Common myeloid progenitor, CD34-positive (primary cell): ENCODE data around the gene FKBP5.
A peak's percentile ranks its signal among the peaks of the same experiment; 100 is the strongest.
"Not testable (repeated sequence)": the region's sequence is repeated elsewhere in the genome, so short reads cannot be mapped to it uniquely, and the experiment has no call there.

Experiments
- CTCF ChIA-PET: fragments of 350-600 bp; sonication (Branson Sonifier 250); formaldehyde crosslinking; loops from one replicate; lab custom pipeline; 2021; ENCODE audit warnings: antibody characterized with exemption; lab: Charles Lee
- POLR2A ChIA-PET: fragments of 350-600 bp; sonication (Branson Sonifier 250); formaldehyde crosslinking; loops from one replicate; lab custom pipeline; 2021; ENCODE audit warnings: antibody characterized with exemption; lab: Charles Lee
- DNase-seq, 3 donors: peaks; one replicate each; pipeline versions ENCODE4 v3.0.0 to v3.0.0-alpha.2; 2013
- H3K27ac ChIP-seq, 2 experiments: 1 replicate in 1 of 2; 2 replicates in 1 of 2; pipeline ENCODE4 v1.7.0; 2013; ENCODE audit warnings: inconsistent platforms in 2 of 2, low read length in 2 of 2, mild to moderate bottlenecking in 2 of 2, low read depth in 1 of 2, moderate library complexity in 1 of 2; ENCODE audit not compliant: severe bottlenecking in 2 of 2, insufficient read depth in 1 of 2, poor library complexity in 1 of 2
- H3K27me3 ChIP-seq, 5 experiments: replicated peaks in 2 of 5; 1 replicate in 3 of 5; 2 replicates in 2 of 5; pipeline versions ENCODE4 v1.6.1 to v1.7.0; 2013; ENCODE audit warnings: low read length in 4 of 5, mild to moderate bottlenecking in 2 of 5, moderate library complexity in 2 of 5, inconsistent platforms in 1 of 5; ENCODE audit not compliant: insufficient read depth in 5 of 5, control insufficient read depth in 4 of 5
- H3K36me3 ChIP-seq, 4 experiments: 1 replicate in 2 of 4; 2 replicates in 2 of 4; pipeline versions ENCODE4 v1.6.1 to v1.7.0; 2013; ENCODE audit warnings: low read length in 3 of 4, control low read depth in 1 of 4, mild to moderate bottlenecking in 1 of 4; ENCODE audit not compliant: control insufficient read depth in 4 of 4, insufficient read depth in 4 of 4
- H3K4me1 ChIP-seq, 4 experiments: 1 replicate in 3 of 4; 2 replicates in 1 of 4; pipeline versions ENCODE4 v1.6.1 to v1.7.1; 2013; ENCODE audit warnings: low read length in 3 of 4, mild to moderate bottlenecking in 3 of 4, control low read depth in 1 of 4, inconsistent platforms in 1 of 4, moderate library complexity in 1 of 4; ENCODE audit not compliant: control insufficient read depth in 4 of 4, insufficient read depth in 4 of 4; ENCODE audit errors: control extremely low read depth in 1 of 4
- H3K4me3 ChIP-seq, 7 experiments: 1 replicate in 4 of 7; 2 replicates in 3 of 7; pipeline versions ENCODE4 v1.5.1 to v1.7.0; 2013; ENCODE audit warnings: mild to moderate bottlenecking in 7 of 7, low read length in 6 of 7, moderate library complexity in 6 of 7, inconsistent platforms in 2 of 7, low read depth in 2 of 7, control low read depth in 1 of 7; ENCODE audit not compliant: insufficient read depth in 4 of 7, control insufficient read depth in 1 of 7; ENCODE audit errors: extremely low read depth in 1 of 7
- H3K9me3 ChIP-seq, 5 experiments: 1 replicate in 4 of 5; 2 replicates in 1 of 5; pipeline versions ENCODE4 v1.6.1 to v1.7.1; 2013; ENCODE audit warnings: low read length in 4 of 5, mild to moderate bottlenecking in 2 of 5, inconsistent platforms in 1 of 5, low read depth in 1 of 5, moderate library complexity in 1 of 5; ENCODE audit not compliant: control insufficient read depth in 4 of 5, insufficient read depth in 2 of 5; ENCODE audit errors: control extremely low read depth in 1 of 5
- WGBS: methylation state at CpG from one replicate; pipeline ENCODE4 v1.1.5; 2013; ENCODE audit not compliant: insufficient coverage; 5-methylcytosine and 5-hydroxymethylcytosine counted together

Gene FKBP5

GRCh38 chr6:35675871-35676459, 12.8 kb downstream of the FKBP5 start:
- ChIA-PET POLR2A (no interaction called here), CTCF (interaction anchor here (0.9 to 3.3 kb wide), 5 partner anchors 9 to 34 kb away, joined by 3 to 21 read pairs (median 3); no protein-coding TSS in a partner anchor)
- DNase-seq = no peak
- no peak overlapping the region for H3K4me3 ChIP-seq
- H3K36me3 ChIP-seq = peaks cover 0 to 10% (median 5%) of the 10 kb centered on the region in 4 experiments
- H3K4me1 ChIP-seq = peaks cover 0 to 21% (median 12%) of the 10 kb centered on the region in 4 experiments
- H3K27me3 ChIP-seq = no peaks in the 10 kb centered on the region
- H3K9me3 ChIP-seq = no peaks in the 10 kb centered on the region
- H3K27ac ChIP-seq = no peak overlapping the region
- WGBS = 90% methylated on average over 4 of the region's 4 CpGs

GRCh38 chr6:35674594-35674993, 14.1 kb downstream of the FKBP5 start:
- DNase-seq = no peak
- ChIA-PET POLR2A (no interaction called here), CTCF (interaction anchor here (1.3 to 3.3 kb wide), 6 partner anchors 10 to 90 kb away, joined by 3 to 21 read pairs (median 6); no protein-coding TSS in a partner anchor)
- Histone ChIP-seq H3K9me3 (no peaks in the 10 kb centered on the region), H3K4me3 (no peak overlapping the region), H3K4me1 (peaks cover 3 to 26% (median 11%) of the 10 kb centered on the region in 4 experiments), H3K36me3 (peaks cover 0 to 10% (median 5%) of the 10 kb centered on the region in 4 experiments), H3K27me3 (no peaks in the 10 kb centered on the region), H3K27ac (no peak overlapping the region)
- 98% methylated on average over 3 of the region's 3 CpGs for WGBS

DNA sequence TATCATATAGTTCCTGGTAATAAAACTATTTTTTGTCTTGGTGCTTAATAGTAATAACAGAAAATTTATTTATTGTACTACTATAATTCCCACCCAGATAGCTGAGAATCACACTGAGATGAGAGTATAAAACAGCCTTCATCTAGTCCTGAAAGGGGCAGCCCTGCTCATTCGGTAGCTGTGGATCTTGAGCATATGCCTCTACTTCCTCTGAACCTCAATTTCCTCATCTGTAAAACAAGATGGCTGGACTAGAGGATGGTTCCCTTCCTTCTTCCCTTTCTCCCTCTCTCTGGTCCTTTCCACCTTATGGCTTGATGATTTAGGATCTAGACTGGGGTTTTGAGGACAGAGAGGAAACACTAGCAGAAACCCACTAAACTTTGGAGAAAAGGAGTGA, 15.0 kb downstream of the FKBP5 start:
- no peak for DNase-seq

GRCh38 chr6:35673284-35673666, 15.4 kb downstream of the FKBP5 start:
- CTCF ChIA-PET = interaction anchor here (1.7 to 3.3 kb wide), 5 partner anchors 10 to 89 kb away, joined by 3 to 21 read pairs (median 7); no protein-coding TSS in a partner anchor
- 100% methylated on average over 1 of the region's 2 CpGs for WGBS
- POLR2A ChIA-PET, H3K36me3 ChIP-seq, H3K27me3 ChIP-seq, DNase-seq, H3K9me3 ChIP-seq, H3K4me3 ChIP-seq, H3K27ac ChIP-seq: not testable (repeated sequence)
- peaks cover 7 to 36% (median 20%) of the 10 kb centered on the region in 4 experiments for H3K4me1 ChIP-seq

More for the DNA sequence above, 15.0 kb downstream of the FKBP5 start:
- Histone ChIP-seq H3K4me1 (peaks cover 6 to 35% (median 18%) of the 10 kb centered on the region in 4 experiments), H3K4me3 (no peak overlapping the region), H3K27ac (no peak overlapping the region), H3K27me3 (no peaks in the 10 kb centered on the region), H3K36me3 (peaks cover 0 to 6% (median 2%) of the 10 kb centered on the region in 4 experiments), H3K9me3 (no peaks in the 10 kb centered on the region)
- 38% methylated on average over 1 of the region's 1 CpG for WGBS
- POLR2A ChIA-PET = no interaction called here
- CTCF ChIA-PET = interaction anchor here (0.6 to 3.3 kb wide), 6 partner anchors 10 to 463 kb away, joined by 3 to 21 read pairs (median 6); no protein-coding TSS in a partner anchor

GRCh38 chr6:35670453-35670852, 18.3 kb downstream of the FKBP5 start:
- H3K36me3 ChIP-seq, H3K27ac ChIP-seq, H3K4me3 ChIP-seq, H3K9me3 ChIP-seq, DNase-seq, H3K27me3 ChIP-seq: not testable (repeated sequence)
- CTCF ChIA-PET = interaction anchor here (1.0 to 2.1 kb wide), 3 partner anchors 56 to 67 kb away, joined by 4 to 7 read pairs (median 7); no protein-coding TSS in a partner anchor
- peaks cover 7 to 42% (median 22%) of the 10 kb centered on the region in 4 experiments for H3K4me1 ChIP-seq
- POLR2A ChIA-PET = interaction anchor here (0.6 kb wide), 1 partner anchor 19 kb away, joined by 3 read pairs; no protein-coding TSS in a partner anchor
- WGBS = 100% methylated on average over 4 of the region's 9 CpGs

- peak overlapping the region in 5 of 7 experiments; percentile 8 to 62 (median 52) for H3K4me3 ChIP-seq
- peaks cover 0 to 2% (median 0%) of the 10 kb centered on the region in 4 experiments for H3K36me3 ChIP-seq
- H3K4me1 ChIP-seq = peaks cover 10 to 45% (median 23%) of the 10 kb centered on the region in 4 experiments
- H3K27me3 ChIP-seq = no peaks in the 10 kb centered on the region
- WGBS = 0% methylated on average over 1 of the region's 1 CpG
- H3K9me3 ChIP-seq = no peaks in the 10 kb centered on the region
- DNase-seq = peak in 2 of 3 donors; percentile 32 to 51
- POLR2A ChIA-PET = interaction anchor here (0.7 kb wide), 1 partner anchor 49 kb away, joined by 3 read pairs; no protein-coding TSS in a partner anchor
- CTCF ChIA-PET = interaction anchor here (0.8 to 3.0 kb wide), 10 partner anchors 8 to 68 kb away, joined by 3 to 10 read pairs (median 5); partner anchors contain the start of gene ARMC12
- H3K27ac ChIP-seq = peak overlapping the region; percentile 27 to 78
Observed at GRCh38 chr6:35669451-35670045, 19.2 kb downstream of the FKBP5 start.
